Smooth muscle cell (in vitro differentiated cells): ENCODE data around the gene MT3. TPM values are rescaled to one million over a fixed set of nuclear protein-coding genes. Genes with fewer than 3 reads are reported as not detected.

Experiments
- DNase-seq: peaks from one replicate; lab custom pipeline; 2025; ENCODE audit not compliant: unreplicated experiment; lab: John Stamatoyannopoulos, UW
- H2AFZ ChIP-seq: fragments of 200-600 bp; sonication (generic); 2 replicates; pipeline ENCODE4 v1.6.0; 2016; ENCODE audit warnings: antibody characterized with exemption, low read depth, mild to moderate bottlenecking
- H3F3A ChIP-seq: fragments of 200-600 bp; sonication (generic); 2 replicates; pipeline ENCODE4 v1.6.0; 2017; ENCODE audit warnings: antibody characterized with exemption, low read depth
- H3K27ac ChIP-seq: fragments of 200-600 bp; sonication (generic); 2 replicates; pipeline ENCODE4 v1.5.1; 2016; ENCODE audit warnings: low read depth, mild to moderate bottlenecking
- H3K27me3 ChIP-seq: fragments of 200-600 bp; sonication (generic); 2 replicates; pipeline ENCODE4 v1.6.1; 2016; ENCODE audit warnings: low read depth, mild to moderate bottlenecking
- H3K36me3 ChIP-seq: fragments of 200-600 bp; sonication (generic); 2 replicates; pipeline ENCODE4 v1.5.1; 2016; ENCODE audit warnings: low read depth
- H3K4me1 ChIP-seq: fragments of 200-600 bp; sonication (generic); 2 replicates; pipeline ENCODE4 v1.5.1; 2016; ENCODE audit warnings: low read depth
- H3K4me2 ChIP-seq: fragments of 200-600 bp; sonication (generic); 2 replicates; pipeline ENCODE4 v1.6.0; 2016; ENCODE audit warnings: mild to moderate bottlenecking
- H3K4me3 ChIP-seq: fragments of 200-600 bp; sonication (generic); 2 replicates; pipeline ENCODE4 v1.5.1; 2016; ENCODE audit warnings: mild to moderate bottlenecking
- H3K79me2 ChIP-seq: fragments of 200-600 bp; sonication (generic); 2 replicates; pipeline ENCODE4 v1.6.0; 2016; ENCODE audit warnings: low read depth, mild to moderate bottlenecking
- H3K9ac ChIP-seq: fragments of 200-600 bp; sonication (generic); 2 replicates; pipeline ENCODE4 v1.6.0; 2016; ENCODE audit warnings: low read depth
- H3K9me3 ChIP-seq: fragments of 200-600 bp; sonication (generic); replicated peaks from 2 replicates; pipeline ENCODE4 v1.5.1; 2016; ENCODE audit warnings: low read depth
- H4K20me1 ChIP-seq: fragments of 200-600 bp; sonication (generic); 2 replicates; pipeline ENCODE4 v1.6.0; 2016; ENCODE audit warnings: low read depth
- WGBS: methylation state at CpG from one replicate; pipeline ENCODE4 v1.1.7; 2016; ENCODE audit warnings: low lambda C conversion rate; 5-methylcytosine and 5-hydroxymethylcytosine counted together
- polyA plus RNA-seq: library from polyadenylated mRNA; unstranded; fragments of >200 nt; fragmentation: Nextera tagmentation; extraction: Ambion mirVana; gene quantifications from 2 replicates; pipeline ENCODE4 v1.2.1, GENCODE V29; 2016
- total RNA-seq: library from RNA; depleted of rRNA; stranded (reverse); fragments of >200 nt; gene quantifications from 2 replicates; pipeline ENCODE4 v1.2.3, GENCODE V29; 2014
- TF ChIP-seq, protein P1 (sequence below): fragments of 200-600 bp; sonication (generic); IDR thresholded peaks from 2 replicates; pipeline ENCODE4 v1.5.1; 2017; ENCODE audit warnings: borderline replicate concordance, mild to moderate bottlenecking, antibody characterized with exemption; ENCODE audit not compliant: insufficient read depth, poor library complexity, severe bottlenecking

Gene MT3
- total and polyA plus RNA-seq, 2 experiments from 2014 or later = not detected

DNA sequence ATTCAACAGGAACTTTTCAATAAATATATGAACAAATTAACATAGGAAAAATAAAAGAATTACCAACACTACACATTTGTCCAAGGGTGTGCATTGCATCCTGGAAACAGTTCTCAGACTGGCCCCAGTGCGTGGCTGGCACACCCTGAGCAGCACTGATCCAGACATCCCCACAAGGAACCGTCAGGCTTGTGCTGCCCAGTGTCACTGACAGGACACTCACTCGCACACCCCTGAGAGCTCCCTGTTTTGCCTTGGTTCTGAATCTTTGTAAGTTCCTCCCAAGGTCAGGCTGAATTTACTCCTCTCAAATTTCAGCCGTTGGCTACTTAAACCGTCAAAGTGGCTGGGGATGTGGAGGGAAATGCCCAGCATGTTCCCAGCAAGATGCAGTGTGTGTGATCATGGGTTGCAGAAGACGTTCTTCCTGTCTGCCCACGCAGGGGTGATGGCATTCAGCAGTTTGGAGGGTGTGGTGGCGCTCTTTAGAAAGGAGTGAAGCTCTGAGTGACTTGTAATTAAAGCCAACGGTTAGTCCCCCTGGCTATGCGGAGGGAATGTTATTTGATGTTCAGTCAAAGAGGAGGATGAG lies 20.8 kb downstream of the MT3 start:
- peak overlapping the region; percentile 88 for H3K4me2 ChIP-seq
- H3K9me3 ChIP-seq = no peaks in the 10 kb centered on the region
- peak overlapping the region; percentile 57 for H3K4me3 ChIP-seq
- no peak overlapping the region for H2AFZ ChIP-seq
- peaks cover 23% of the 10 kb centered on the region for H3F3A ChIP-seq
- 12% methylated on average over 10 of the region's 10 CpGs for whole genome bisulfite sequencing
- peak overlapping the region; percentile 92 for H3K27ac ChIP-seq
- no peak for DNase-seq
- no peaks in the 10 kb centered on the region for H3K27me3 ChIP-seq
- H3K36me3 ChIP-seq = no peaks in the 10 kb centered on the region
- H3K9ac ChIP-seq = peak overlapping the region; percentile 53
- no peaks in the 10 kb centered on the region for H4K20me1 ChIP-seq
- H3K4me1 ChIP-seq = peaks cover 18% of the 10 kb centered on the region
- TF ChIP-seq, protein P1, sequence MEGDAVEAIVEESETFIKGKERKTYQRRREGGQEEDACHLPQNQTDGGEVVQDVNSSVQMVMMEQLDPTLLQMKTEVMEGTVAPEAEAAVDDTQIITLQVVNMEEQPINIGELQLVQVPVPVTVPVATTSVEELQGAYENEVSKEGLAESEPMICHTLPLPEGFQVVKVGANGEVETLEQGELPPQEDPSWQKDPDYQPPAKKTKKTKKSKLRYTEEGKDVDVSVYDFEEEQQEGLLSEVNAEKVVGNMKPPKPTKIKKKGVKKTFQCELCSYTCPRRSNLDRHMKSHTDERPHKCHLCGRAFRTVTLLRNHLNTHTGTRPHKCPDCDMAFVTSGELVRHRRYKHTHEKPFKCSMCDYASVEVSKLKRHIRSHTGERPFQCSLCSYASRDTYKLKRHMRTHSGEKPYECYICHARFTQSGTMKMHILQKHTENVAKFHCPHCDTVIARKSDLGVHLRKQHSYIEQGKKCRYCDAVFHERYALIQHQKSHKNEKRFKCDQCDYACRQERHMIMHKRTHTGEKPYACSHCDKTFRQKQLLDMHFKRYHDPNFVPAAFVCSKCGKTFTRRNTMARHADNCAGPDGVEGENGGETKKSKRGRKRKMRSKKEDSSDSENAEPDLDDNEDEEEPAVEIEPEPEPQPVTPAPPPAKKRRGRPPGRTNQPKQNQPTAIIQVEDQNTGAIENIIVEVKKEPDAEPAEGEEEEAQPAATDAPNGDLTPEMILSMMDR = no peak
- no peaks in the 10 kb centered on the region for H3K79me2 ChIP-seq

DNA sequence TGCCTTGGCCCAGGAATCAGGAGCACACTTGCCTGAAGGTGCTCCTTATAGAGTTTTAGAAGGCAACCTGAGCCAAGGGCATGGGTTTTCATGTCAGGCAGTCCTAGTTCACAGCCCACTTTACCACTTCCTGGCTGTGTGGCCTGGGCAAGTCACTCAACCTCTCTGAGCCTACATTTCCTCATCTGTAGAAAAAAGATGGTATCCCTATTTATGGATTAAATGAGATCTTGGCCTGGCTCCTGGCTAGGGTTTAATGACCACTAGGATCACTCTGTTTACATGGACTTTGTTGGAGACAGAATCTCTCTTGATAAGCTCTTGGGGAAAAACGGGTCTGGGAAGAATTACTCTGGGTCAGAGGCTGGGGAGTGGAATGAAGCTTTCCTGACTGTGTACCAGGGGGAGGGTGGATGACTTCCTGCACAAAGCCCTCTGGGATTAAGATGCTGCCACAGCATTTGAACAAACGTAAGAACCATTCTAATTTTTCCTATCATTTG lies 21.3 kb downstream of the MT3 start:
- H2AFZ ChIP-seq = no peak overlapping the region
- no peak for DNase-seq
- H3K9me3 ChIP-seq = no peaks in the 10 kb centered on the region
- TF ChIP-seq, protein P1 = no peak
- H4K20me1 ChIP-seq = no peaks in the 10 kb centered on the region
- no peak overlapping the region for H3K4me3 ChIP-seq
- H3K27me3 ChIP-seq = no peaks in the 10 kb centered on the region
- H3K79me2 ChIP-seq = no peaks in the 10 kb centered on the region
- peaks cover 23% of the 10 kb centered on the region for H3F3A ChIP-seq
- H3K27ac ChIP-seq = peak overlapping the region; percentile 92
- H3K4me1 ChIP-seq = peaks cover 18% of the 10 kb centered on the region
- peak overlapping the region; percentile 88 for H3K4me2 ChIP-seq
- no peaks in the 10 kb centered on the region for H3K36me3 ChIP-seq
- H3K9ac ChIP-seq = peak overlapping the region; percentile 50
- 18% methylated on average over 2 of the region's 2 CpGs for WGBS

DNA sequence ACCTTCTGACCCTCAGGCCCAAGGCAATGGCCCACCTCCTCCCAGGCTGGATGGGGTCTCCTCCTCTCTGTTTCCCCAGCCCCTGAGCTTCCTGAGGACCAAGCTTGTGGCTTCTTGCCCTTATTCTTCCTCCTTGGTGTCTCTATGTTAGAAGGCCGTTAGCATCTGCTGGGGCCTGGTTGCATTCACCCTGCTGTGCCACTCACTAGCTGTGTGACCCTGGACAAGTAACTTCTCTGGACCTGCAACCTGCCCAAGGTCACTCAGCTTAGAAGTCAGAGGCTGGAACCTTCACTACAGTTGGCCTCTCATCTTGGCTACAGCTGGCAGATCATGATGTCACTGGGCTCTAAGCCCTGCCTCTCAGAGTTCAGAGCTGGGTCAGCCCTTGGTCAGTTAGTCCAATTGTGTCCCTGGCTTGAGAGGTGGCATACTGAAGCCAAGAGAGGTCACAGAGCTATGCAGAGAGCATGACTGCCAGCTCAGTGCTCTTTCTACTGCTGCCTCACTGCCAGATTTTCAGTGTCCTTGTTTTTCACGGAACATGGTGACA lies 22.0 kb downstream of the MT3 start:
- peak overlapping the region; percentile 92 for H3K27ac ChIP-seq
- H3F3A ChIP-seq = peaks cover 23% of the 10 kb centered on the region
- H3K4me3 ChIP-seq = no peak overlapping the region
- TF ChIP-seq, protein P1 = no peak
- peaks cover 18% of the 10 kb centered on the region for H3K4me1 ChIP-seq
- H3K4me2 ChIP-seq = peak overlapping the region; percentile 88
- H3K9me3 ChIP-seq = no peaks in the 10 kb centered on the region
- no peaks in the 10 kb centered on the region for H4K20me1 ChIP-seq
- peaks cover 3% of the 10 kb centered on the region for H3K27me3 ChIP-seq
- no peak overlapping the region for H3K9ac ChIP-seq
- 83% methylated on average over 2 of the region's 2 CpGs for WGBS
- no peaks in the 10 kb centered on the region for H3K79me2 ChIP-seq
- DNase-seq = no peak
- H2AFZ ChIP-seq = no peak overlapping the region
- no peaks in the 10 kb centered on the region for H3K36me3 ChIP-seq

DNA sequence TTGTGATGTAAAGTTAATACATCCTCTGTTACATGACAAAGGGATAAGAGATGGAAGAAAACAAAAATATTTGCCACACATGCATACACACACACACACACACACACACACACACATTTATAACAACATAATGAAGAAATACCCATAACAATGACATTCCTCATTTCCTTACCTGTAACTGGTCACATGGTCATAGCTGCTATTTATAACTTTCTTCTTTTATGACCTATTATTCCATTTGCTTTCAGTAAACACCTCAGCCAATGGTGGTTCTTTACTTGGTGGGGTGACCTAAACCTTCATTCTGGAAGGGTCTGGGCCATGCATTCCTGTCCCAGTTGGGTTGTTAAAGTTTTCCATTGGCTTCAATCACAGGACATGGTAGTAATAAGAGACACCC lies 24.4 kb downstream of the MT3 start:
- TF ChIP-seq, protein P1 = no peak
- Histone ChIP-seq H3F3A (peaks cover 14% of the 10 kb centered on the region), H4K20me1 (no peaks in the 10 kb centered on the region), H3K79me2 (no peaks in the 10 kb centered on the region), H3K4me1 (peaks cover 15% of the 10 kb centered on the region), H3K9ac (no peak overlapping the region), H3K36me3 (no peaks in the 10 kb centered on the region), H2AFZ (no peak overlapping the region), H3K4me3 (no peak overlapping the region), H3K9me3 (no peaks in the 10 kb centered on the region), H3K27ac (no peak overlapping the region), H3K4me2 (no peak overlapping the region), H3K27me3 (peaks cover 26% of the 10 kb centered on the region)
- DNase-seq = no peak
